ENCODE results near the gene CBR1.

Gene CBR1

GRCh38 chr21:36038701-36039497, 30.9 kb upstream of the CBR1 start:
- DNase-seq (ENCODE audit: extremely low read depth, low read depth), result no peak
- TF ChIP-seq, protein P1, sequence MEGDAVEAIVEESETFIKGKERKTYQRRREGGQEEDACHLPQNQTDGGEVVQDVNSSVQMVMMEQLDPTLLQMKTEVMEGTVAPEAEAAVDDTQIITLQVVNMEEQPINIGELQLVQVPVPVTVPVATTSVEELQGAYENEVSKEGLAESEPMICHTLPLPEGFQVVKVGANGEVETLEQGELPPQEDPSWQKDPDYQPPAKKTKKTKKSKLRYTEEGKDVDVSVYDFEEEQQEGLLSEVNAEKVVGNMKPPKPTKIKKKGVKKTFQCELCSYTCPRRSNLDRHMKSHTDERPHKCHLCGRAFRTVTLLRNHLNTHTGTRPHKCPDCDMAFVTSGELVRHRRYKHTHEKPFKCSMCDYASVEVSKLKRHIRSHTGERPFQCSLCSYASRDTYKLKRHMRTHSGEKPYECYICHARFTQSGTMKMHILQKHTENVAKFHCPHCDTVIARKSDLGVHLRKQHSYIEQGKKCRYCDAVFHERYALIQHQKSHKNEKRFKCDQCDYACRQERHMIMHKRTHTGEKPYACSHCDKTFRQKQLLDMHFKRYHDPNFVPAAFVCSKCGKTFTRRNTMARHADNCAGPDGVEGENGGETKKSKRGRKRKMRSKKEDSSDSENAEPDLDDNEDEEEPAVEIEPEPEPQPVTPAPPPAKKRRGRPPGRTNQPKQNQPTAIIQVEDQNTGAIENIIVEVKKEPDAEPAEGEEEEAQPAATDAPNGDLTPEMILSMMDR (IDR thresholded peaks at IDR 0.05; ENCODE audit: low read depth, low read length), result no peak

GRCh38 chr21:36039861-36040260, 30.0 kb upstream of the CBR1 start:
- TF ChIP-seq, protein P1 (IDR thresholded peaks at IDR 0.05; ENCODE audit: low read depth, low read length), result no peak
- no peak for DNase-seq (ENCODE audit: extremely low read depth, low read depth)

- TF ChIP-seq, protein P1 (IDR thresholded peaks at IDR 0.05; ENCODE audit: low read depth, low read length), result no peak
These were observed 29.4 kb upstream of the CBR1 start for GRCh38 chr21:36040389-36040788.

DNA sequence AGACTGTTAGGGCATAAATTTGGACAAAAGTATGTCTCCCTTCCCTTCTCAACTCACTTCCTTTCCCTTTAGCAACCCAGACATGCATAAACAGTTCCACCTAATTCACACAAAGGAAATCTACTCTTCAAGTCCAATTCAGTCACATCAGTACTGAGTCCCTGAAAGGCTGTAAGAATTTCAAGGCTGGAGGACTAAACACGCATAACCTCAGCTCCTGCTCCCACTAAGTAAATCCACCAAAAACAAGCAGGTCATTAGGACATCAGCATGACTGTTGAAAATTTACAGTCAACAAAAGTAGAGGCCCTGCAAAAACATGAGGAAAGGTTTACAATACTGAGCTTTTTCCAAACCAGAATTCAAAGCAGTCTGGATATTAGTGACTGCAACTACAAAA, 27.9 kb upstream of the CBR1 start:
- TF ChIP-seq, protein P1 (IDR thresholded peaks at IDR 0.05; ENCODE audit: low read depth, low read length), result no peak
- no peak for DNase-seq (ENCODE audit: extremely low read depth, low read depth)

More at GRCh38 chr21:36040389-36040788, 29.4 kb upstream of the CBR1 start:
- DNase-seq (ENCODE audit: extremely low read depth, low read depth), result no peak

GRCh38 chr21:36044056-36044455, 25.8 kb upstream of the CBR1 start:
- TF ChIP-seq, protein P1 (IDR thresholded peaks at IDR 0.05; ENCODE audit: low read depth, low read length), result no peak
- DNase-seq (ENCODE audit: extremely low read depth, low read depth), result no peak

DNA sequence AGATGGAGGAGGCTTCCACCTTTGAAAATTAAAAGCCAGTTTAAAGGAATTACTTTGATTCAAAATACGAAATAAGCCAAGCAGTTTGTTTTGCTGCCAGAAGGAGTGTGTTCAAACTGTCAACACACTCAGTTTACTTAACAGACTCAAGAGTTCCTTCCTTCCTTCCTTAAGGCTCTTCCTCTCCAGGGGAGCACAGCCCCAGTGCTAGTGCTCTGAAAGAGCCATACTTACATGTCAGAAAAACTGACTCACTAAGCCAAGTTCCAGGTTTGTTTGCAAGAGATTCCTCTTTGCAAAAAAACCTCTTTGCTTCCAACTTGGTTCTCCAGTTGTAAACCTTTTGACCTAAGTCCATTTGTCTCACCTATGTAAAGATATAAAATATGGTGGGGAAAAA, 23.8 kb upstream of the CBR1 start:
- TF ChIP-seq, protein P1 (IDR thresholded peaks at IDR 0.05; ENCODE audit: low read depth, low read length), result no peak
- DNase-seq (ENCODE audit: extremely low read depth, low read depth), result no peak

- TF ChIP-seq, protein P1 (IDR thresholded peaks at IDR 0.05; ENCODE audit: low read depth, low read length), result no peak
- no peak for DNase-seq (ENCODE audit: extremely low read depth, low read depth)
These were observed 22.7 kb upstream of the CBR1 start for GRCh38 chr21:36047139-36047538.
